Measurements from ENCODE around the gene TYR.
"Not testable (repeated sequence)": the region's sequence is repeated elsewhere in the genome, so short reads cannot be mapped to it uniquely, and the experiment has no call there.

Gene TYR

DNA sequence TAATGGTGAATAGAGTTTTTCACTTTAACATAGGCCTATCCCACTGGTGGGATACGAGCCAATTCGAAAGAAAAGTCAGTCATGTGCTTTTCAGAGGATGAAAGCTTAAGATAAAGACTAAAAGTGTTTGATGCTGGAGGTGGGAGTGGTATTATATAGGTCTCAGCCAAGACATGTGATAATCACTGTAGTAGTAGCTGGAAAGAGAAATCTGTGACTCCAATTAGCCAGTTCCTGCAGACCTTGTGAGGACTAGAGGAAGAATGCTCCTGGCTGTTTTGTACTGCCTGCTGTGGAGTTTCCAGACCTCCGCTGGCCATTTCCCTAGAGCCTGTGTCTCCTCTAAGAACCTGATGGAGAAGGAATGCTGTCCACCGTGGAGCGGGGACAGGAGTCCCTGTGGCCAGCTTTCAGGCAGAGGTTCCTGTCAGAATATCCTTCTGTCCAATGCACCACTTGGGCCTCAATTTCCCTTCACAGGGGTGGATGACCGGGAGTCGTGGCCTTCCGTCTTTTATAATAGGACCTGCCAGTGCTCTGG is at the start of gene TYR:
TSS of gene TYR (plus strand) at position 185 of the 541 bp plus-strand sequence. CDS start at position 264, 79 bp downstream.
- DNase-seq (ENCODE audit: low spot score), result no peak

DNA sequence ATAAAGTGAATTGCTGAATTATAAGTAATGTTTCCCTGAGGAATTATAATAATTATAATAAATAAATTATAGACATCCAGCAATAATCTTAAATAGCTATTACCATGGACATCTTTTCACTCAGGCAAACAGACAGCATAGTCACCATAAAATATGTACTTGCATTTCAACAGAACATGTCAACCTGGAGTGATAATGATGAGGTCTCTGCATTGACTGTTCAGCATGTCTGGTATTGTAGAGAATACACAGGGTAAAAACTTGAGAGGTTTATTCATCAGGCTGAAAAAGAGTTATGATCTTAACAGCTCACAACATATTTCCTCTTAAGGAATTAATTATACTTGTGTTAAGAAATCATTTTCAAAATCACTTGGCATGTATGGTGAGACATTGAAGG is 41.1 kb upstream of the TYR start:
- DNase-seq (ENCODE audit: low spot score), result no peak

DNA sequence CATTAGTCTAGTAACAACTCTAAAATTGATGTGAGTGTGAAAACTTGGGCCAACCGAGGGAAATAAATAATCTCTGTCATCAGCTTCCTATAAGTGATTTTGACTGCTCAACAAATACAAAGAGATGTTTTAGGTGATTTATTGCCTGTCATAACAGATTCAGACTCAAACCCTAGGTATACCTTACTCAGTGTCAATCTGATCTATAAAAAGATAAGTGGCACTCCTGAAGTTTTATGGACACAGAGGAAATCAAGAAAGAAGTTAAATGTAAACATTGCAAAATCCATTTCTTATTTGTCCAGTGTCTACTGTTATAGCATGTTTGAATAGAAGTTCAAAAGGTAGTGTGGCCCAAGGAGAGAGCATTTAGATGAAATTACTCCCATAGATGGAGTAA is 30.4 kb upstream of the TYR start:
- DNase-seq (ENCODE audit: low spot score), result no peak

DNA sequence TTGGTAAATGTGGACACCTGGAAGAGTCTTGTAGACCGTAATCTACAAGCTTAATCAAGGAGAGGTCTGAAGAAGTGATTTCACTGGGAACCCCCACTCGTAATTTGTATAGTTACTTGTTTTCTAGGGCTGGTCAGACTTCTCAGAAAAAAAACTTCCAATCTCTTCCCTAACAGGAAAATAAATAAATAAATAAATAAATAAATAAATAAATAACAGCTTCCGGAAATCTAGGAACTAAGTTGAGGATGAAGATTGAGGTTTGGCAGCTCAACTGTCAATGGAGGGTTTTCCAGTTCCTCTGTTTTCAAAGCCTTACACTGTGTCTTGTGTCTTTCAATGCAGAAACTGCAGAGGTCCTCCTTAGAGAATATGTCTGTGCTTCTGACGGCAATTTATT is 17.7 kb upstream of the TYR start:
- DNase-seq (ENCODE audit: low spot score), result no peak

DNA sequence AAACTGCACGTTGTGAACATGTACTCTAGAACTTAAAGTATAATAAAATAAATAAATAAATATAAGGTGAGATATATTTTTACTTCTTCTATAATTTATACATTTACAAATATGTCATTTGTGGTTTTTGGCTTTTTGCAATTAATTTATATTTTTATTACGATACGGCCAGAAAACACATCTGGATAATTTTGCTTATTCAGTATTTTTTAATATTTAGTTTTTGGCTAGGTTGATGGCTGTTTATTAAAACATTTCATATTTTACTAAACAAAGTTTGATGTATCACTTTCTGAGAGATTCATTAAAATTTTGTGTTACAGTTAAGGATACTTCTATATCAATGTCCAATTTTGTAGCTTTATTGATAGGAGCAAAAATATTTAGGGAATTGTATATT is 15.7 kb upstream of the TYR start:
- DNase-seq (ENCODE audit: low spot score), result no peak

DNA sequence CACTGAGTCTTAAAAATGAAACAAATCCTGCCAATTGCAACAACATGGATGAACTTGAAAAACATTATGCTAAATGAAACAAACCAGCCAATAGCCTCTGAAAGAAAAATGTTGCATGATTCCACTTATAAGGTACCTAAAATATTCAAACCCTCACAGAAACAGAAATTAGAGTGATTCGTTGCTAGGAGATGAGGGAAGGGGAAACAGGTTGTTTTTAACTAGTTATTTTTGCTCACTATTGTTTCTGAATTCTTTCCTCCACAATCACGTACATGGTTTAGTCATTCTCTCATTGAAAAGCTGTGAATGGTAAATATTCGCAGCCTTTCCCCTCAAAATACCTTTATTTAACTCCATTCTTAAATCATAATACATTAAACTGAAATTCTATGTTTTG is 14.0 kb upstream of the TYR start:
- no peak for DNase-seq (ENCODE audit: low spot score)

DNA sequence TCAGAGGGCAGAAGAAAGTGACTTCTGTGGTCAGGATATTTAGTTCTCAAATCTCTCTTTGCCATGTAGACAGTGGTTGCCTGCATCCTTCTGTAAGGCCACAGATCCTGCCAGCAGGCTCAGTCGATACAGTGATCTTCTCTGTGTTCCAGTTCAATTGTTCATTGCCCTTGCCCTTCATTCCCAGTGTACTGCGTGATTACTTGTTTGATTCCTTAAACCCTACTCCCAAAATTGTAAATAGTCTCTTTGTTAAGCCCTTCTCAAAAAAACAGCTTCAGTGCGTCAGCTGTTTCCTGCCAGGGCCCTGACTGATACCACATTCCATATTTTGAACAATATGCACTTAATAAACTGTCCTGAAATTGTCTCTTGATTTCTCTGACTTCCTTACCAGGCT is 9.3 kb upstream of the TYR start:
- DNase-seq (ENCODE audit: low spot score), result no peak

DNA sequence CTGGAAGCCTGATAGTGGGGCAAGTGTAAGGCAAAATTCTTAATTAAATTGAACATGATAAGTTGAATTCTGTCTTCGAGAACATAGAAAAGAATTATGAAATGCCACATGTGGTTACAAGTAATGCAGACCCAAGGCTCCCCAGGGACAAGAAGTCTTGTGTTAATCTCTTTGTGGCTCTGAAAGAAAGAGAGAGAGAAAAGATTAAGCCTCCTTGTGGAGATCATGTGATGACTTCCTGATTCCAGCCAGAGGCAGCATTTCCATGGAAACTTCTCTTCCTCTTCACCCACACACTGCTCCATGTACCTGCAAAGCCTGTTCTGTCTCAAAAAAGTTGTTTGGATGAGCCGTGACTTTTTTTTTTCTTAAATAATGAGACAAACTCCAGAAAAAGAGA is 1.9 kb upstream of the TYR start:
- no peak for DNase-seq (ENCODE audit: low spot score)

DNA sequence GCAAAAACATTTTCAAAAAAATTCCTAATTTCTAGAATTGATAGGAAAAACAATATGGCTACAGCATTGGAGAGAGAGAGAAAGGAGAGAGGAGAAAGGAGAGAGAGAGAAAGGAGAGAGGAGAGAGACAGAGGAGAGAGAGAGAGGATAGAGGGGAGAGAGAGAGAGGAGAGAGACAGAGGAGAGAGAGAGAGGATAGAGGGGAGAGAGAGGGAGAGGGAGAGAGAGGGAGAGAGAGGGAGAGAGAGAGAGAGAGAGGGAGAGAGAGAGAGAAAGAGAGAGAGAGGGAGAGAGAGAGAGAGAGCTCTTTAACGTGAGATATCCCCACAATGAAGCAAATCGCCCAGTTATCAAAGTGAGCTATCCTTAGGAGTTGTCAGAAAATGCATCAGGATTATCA is 737 bp upstream of the TYR start:
- no peak for DNase-seq (ENCODE audit: low spot score)

DNA sequence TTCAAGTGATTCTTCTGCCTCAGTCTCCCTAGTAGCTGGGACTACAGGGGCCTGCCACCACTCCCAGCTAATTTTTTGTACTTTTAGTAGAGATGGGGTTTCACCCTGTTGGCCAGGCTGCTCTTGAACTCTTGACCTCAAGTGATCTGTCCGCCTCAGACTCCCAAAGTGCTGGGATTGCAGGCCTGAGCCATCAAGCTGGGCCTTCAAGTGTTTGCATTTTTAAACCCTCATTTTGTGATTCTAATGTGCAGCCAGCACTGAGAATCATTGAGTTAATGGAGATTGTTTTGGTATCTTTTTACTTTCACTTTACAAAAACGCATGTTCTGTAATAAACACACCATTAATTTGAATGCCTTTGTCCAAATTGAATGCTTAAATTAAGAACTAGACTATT is 3.4 kb downstream of the TYR start:
- no peak for DNase-seq (ENCODE audit: low spot score)

DNA sequence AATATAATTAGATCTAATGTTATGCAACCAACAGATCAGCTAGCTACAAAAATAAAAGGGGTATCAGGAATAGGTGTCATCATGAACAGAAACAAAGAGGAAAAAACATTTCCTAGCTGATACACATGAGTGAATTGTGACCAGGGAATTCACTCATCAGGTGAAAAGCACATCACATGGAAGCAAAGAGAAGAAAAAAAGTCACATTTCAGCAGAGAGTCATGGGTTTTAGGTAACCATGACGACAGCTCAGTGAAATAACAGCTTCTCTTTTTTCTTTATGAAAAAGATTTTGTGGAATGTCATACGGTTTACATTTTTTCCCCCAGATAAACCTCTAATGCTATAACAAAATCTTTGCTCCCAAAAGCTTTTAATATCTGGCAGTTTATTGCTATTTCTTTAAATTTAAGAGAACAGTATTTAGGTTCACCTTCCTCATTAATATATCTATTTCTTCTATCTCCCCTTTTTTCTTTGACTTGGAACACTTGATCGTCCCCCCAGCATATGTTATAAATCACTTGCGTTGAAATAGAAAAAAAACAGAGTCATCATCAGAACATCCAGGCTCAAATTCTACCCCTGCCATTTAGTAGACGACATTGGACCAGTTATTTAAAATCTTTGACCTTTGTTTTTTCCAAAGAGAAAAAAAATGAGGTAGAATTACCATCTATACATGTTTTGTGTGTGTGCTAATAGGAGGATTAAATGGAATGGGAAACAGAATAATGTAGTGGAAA is 5.3 kb downstream of the TYR start:
- no peak for DNase-seq (ENCODE audit: low spot score)

DNA sequence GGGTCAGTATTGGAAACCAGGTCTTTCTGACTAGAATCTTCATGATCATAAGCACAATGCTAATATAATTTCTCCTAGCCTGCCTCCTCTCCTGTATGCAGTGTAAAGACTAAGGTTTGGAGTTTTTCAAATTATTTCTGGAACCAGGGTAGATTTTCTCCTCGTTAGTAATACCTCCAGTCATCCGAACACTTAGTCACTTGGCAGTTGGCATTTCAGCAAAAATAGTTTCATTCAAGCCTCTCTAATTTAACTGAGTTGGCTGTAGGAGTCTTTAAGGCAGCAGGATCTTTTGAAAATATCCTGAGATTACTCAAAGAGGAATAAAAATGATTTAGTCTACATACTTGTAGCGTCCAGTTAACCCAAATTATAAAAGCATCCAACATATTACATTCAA is 6.3 kb downstream of the TYR start:
- no peak for DNase-seq (ENCODE audit: low spot score)

DNA sequence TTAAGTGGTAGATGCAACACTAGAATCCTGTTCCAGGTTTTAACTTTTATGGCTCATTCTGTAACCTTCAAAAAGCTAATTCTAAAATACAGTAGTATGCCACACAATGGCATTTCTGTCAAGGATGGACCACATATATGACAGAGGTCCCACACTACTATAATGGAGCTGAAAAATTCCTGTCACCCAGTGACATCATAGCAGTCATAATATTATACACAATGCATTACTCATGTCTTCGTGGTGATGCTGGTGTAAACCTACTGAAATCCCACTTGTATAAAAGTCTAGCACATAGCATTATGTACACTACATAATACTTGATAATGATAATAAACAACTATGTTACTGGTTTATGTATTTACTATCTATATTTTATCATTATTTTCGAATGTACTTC is 12.1 kb downstream of the TYR start:
- DNase-seq (ENCODE audit: low spot score), result no peak

DNA sequence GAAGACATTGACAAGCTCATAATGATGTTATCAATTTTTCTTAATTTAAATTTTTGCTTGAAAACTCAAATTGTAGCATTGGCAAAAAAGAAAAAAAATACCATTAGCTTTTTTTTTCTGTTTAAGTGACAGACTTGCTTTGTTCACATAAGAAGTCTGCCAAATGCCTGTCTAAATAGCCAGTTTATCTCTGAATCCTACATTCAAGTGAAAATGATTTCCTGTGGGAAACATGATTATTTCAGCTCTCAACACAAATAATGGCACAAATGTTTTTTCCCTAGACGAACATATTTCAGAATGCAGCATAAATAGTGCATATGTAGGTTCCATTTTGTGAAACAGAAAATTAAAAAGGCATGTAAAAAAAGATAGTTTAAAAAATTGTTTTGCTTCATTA is 23.5 kb downstream of the TYR start:
- DNase-seq (ENCODE audit: low spot score), result no peak

DNA sequence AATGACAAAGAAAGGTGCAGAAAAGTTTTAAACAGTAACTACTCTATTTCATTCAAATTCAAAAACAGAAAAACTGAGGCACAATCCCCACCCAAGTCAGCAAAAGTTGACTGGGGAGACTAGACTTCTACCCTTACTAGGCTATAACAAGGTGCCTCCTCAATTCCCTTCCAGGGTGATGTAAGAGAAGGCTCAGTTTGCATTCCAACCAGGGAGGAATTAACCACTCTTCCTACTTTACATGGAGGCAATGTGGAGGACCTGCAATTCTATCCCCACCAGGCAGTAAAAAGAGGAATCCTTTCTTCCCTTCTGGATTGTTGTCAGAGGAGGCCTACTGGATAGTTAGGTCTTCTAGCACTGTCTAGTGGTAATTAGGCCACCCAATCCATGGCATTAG is 26.1 kb downstream of the TYR start:
- no peak for DNase-seq (ENCODE audit: low spot score)

DNA sequence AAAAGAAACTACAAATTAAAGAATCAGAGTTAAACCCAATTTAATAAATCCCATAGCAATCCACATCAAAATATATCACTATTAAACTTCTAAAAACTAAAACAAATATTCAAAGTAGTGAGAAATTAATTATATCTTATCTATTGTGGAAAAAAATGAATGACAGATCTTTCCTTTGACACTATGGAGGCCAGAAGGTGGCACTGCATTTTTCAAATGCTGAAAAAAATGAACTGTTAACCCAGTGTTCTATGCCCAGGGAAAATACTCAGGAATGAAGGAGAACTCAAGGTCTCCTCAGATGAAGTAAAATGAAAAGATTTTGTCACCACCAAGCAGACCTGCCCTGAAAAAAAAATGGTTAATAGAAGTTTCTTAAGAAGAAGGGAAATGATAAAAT is 27.7 kb downstream of the TYR start:
- DNase-seq (ENCODE audit: low spot score), result no peak

DNA sequence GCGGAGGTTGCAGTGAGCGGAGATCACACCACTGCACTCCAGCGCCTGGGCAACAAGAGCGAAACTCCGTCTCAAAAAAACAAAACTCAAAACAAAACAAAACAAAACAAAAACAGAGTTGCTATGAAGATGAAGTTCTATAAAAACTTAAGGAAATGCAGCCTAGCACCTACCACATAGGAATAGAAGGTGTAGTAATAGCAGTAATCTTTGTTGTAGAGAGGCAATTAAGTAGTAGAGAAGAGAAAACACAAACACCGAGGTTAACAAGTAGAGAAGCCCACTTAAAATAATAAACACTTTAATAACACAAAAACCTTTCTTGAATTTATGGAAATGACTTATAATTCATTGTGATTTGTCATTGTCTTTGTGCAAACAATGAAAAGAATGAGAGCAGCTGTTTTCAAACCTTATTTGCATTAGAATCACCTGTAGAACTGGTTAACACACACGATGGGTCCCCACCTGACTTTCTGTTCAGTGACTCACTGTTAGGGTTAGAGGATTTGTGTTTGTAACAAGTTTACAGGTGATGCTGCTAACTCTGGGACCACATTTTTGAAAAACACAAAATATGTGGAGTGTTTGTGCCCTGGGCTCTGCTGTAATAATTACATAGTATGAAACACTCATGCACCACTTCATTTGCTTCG is 43.1 kb downstream of the TYR start:
- no peak for DNase-seq (ENCODE audit: low spot score)

DNA sequence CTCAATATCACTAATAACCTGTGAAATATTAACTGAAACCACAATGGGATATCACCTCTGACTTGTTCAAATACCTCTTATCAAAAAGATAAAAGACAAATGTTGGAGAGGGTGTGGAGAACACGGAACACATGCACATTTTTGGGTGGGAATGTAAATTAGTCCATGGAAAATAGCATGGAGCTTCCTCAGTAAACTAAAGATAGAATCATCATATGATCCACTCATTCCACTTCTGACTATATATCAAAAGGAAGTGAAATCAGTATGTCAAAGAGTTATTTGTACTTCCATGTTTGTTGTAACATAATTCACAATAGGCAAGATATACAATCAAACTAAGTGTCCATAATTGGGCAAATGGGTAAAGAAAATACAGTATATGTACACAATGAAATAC is 57.4 kb downstream of the TYR start:
- no peak for DNase-seq (ENCODE audit: low spot score)

DNA sequence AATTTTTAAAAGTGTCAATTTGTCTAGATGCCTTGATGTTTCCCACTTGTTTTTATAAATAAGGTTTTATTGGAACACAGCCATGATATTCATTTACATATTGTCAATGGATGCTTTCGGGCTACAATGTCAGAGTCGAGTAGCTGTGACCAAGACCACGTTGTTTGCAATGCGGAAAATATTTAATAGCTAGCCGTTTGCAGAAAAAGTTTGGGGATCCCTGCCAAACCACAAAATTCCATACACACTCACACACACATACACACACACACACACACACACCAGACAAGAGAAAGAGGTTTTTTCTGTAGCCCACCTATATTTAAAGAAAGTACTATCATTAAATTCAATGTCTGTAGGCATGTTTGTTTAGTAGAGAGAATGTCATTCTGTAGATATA is 58.3 kb downstream of the TYR start:
- no peak for DNase-seq (ENCODE audit: low spot score)

DNA sequence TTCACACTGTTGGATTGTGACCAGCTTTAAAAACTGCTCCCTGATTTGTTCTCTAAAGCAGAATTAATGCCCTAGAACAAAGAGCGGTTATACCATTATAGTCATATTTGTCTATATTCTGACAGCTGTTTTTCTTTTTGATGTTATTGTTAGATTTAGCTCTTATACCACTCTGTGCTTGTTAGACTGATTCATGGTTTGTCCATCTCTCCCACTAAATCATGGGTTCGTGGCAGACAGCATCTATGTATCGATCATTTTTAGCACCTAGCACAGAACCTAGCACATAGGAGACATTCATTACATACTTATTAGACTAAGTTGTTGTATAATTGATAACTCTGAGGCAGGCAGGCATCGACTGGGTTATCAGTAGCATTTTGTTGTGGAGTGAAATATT is 69.3 kb downstream of the TYR start:
- not testable (repeated sequence) for DNase-seq (ENCODE audit: low spot score)

DNA sequence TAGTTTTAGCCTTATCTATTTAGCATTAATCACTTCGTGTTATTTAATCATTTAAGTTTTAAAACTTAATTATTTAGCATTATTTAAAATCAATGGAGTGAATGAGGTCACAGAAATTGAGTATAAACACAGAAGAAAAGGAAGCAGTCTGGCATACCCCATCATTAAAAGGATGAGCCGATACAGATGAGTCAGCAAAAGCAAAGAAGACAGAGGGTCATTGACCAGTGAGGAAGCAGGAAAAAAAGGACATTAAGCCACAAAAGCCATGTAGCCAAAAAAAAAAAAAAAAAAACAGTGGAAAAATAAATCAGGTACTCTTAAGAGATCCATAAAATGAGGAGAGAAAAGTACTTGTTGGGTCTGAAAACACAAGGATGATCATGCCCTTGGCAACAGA is 71.5 kb downstream of the TYR start:
- DNase-seq (ENCODE audit: low spot score), result no peak

DNA sequence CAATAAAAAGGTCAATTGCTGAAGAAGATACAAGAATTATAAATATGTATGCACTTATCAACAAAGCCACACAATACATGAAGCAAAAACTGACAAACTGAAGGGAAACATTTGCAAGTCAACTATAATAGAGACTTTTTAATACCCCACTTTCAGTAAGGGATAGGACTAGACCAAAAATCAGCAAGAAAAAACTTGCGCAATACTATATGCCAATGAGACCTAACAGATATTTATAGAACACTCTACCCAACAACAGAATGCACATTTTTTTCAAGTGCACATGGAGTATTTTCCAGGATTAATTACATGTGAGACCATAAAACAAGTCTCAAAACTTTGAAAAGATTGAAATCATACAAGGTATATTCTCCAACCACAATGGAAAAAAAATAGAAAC is 83.8 kb downstream of the TYR start:
- not testable (repeated sequence) for DNase-seq (ENCODE audit: low spot score)

DNA sequence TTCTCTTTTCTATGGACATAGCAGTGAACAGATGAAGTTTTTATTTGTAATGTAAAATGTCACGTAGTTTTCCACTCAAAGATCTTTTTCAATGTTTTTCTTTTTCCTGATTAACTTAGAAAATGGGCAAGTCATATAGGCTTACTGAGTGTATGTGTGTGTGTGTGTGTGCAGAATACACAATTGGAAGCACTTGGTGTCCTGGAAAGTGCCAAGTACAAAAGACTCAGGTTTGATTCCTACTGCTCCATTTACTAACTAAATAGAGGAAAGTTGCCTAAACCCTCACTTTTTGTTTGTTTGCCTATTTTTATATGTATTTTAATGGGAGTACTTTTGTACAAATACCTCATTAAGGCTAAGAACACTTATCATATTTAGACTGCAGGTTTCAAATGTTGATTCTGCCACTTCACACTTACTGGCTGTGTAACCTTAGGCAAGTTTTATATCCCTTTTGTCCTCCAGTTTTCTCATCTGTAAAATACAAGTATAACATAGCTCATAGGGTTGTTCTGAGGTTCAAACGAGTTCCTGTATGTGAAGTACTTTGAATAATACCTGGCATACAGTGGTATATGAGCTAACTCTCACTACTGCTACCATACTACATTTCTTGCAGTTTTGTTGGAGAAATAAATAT is 90.1 kb downstream of the TYR start:
- no peak for DNase-seq (ENCODE audit: low spot score)

Data from ecto neural progenitor cell (in vitro differentiated cells).